ENCODE results near the gene GPC6.

Gene GPC6

GRCh38 chr13:93882086-93882651 lies 655.6 kb downstream of the GPC6 start:
- Histone ChIP-seq H3K4me1 (ENCODE audit: control insufficient read depth, insufficient read depth, low read length) (no peaks in the 10 kb centered on the region; the same call in 1 of the 2 replicates), H3K4me3 (ENCODE audit: low read depth, low read length) (no peak overlapping the region), H3K36me3 (ENCODE audit: control insufficient read depth in 2 of 2, insufficient read depth in 1 of 2, low read length in 2 of 2) (no peaks in the 10 kb centered on the region), H3K9me3 (ENCODE audit: control insufficient read depth, insufficient read depth, low read depth, low read length) (no peaks in the 10 kb centered on the region), H3K27ac (ENCODE audit: extremely low read depth, low read depth, low read length) (no peak overlapping the region)
- ChIA-PET POLR2A (no interaction called here), CTCF (interaction anchor here (0.6 to 0.7 kb wide), 2 partner anchors 12 to 538 kb away, joined by 3 read pairs; no protein-coding TSS in a partner anchor)
- TF ChIP-seq ZBTB48 (tag by site-specific recombination; IDR thresholded peaks at IDR 0.05): 0 out of 2 replicates have a peak, but pooled peaks have one; percentile 23
- TF ChIP-seq ZNF426 (tag by site-specific recombination; IDR thresholded peaks at IDR 0.05): no peak
- 0 out of 2 replicates have a peak, but pooled peaks have one; percentile 50 for TF ChIP-seq ZNF660 (tag by site-specific recombination; IDR thresholded peaks at IDR 0.05)
- TF ChIP-seq ZNF416 (tag by site-specific recombination; IDR thresholded peaks at IDR 0.05): no peak
- TF ChIP-seq, protein P1, sequence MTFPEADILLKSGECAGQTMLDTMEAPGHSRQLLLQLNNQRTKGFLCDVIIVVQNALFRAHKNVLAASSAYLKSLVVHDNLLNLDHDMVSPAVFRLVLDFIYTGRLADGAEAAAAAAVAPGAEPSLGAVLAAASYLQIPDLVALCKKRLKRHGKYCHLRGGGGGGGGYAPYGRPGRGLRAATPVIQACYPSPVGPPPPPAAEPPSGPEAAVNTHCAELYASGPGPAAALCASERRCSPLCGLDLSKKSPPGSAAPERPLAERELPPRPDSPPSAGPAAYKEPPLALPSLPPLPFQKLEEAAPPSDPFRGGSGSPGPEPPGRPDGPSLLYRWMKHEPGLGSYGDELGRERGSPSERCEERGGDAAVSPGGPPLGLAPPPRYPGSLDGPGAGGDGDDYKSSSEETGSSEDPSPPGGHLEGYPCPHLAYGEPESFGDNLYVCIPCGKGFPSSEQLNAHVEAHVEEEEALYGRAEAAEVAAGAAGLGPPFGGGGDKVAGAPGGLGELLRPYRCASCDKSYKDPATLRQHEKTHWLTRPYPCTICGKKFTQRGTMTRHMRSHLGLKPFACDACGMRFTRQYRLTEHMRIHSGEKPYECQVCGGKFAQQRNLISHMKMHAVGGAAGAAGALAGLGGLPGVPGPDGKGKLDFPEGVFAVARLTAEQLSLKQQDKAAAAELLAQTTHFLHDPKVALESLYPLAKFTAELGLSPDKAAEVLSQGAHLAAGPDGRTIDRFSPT (tag by site-specific recombination; IDR thresholded peaks at IDR 0.05): no peak
- no peak for TF ChIP-seq RBAK (tag by site-specific recombination; IDR thresholded peaks at IDR 0.05)
- no peak for TF ChIP-seq ZBTB11 (tag by site-specific recombination; conservative IDR thresholded peaks at IDR 0.05; ENCODE audit: low read depth)
- TF ChIP-seq, protein P2, sequence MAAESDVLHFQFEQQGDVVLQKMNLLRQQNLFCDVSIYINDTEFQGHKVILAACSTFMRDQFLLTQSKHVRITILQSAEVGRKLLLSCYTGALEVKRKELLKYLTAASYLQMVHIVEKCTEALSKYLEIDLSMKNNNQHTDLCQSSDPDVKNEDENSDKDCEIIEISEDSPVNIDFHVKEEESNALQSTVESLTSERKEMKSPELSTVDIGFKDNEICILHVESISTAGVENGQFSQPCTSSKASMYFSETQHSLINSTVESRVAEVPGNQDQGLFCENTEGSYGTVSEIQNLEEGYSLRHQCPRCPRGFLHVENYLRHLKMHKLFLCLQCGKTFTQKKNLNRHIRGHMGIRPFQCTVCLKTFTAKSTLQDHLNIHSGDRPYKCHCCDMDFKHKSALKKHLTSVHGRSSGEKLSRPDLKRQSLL (tag by site-specific recombination; IDR thresholded peaks at IDR 0.05): no peak
- TF ChIP-seq MZF1 (tag by site-specific recombination; IDR thresholded peaks at IDR 0.05; ENCODE audit: borderline replicate concordance): peak; percentile 96; the same call in 1 of the 2 replicates
- TF ChIP-seq, protein P3, sequence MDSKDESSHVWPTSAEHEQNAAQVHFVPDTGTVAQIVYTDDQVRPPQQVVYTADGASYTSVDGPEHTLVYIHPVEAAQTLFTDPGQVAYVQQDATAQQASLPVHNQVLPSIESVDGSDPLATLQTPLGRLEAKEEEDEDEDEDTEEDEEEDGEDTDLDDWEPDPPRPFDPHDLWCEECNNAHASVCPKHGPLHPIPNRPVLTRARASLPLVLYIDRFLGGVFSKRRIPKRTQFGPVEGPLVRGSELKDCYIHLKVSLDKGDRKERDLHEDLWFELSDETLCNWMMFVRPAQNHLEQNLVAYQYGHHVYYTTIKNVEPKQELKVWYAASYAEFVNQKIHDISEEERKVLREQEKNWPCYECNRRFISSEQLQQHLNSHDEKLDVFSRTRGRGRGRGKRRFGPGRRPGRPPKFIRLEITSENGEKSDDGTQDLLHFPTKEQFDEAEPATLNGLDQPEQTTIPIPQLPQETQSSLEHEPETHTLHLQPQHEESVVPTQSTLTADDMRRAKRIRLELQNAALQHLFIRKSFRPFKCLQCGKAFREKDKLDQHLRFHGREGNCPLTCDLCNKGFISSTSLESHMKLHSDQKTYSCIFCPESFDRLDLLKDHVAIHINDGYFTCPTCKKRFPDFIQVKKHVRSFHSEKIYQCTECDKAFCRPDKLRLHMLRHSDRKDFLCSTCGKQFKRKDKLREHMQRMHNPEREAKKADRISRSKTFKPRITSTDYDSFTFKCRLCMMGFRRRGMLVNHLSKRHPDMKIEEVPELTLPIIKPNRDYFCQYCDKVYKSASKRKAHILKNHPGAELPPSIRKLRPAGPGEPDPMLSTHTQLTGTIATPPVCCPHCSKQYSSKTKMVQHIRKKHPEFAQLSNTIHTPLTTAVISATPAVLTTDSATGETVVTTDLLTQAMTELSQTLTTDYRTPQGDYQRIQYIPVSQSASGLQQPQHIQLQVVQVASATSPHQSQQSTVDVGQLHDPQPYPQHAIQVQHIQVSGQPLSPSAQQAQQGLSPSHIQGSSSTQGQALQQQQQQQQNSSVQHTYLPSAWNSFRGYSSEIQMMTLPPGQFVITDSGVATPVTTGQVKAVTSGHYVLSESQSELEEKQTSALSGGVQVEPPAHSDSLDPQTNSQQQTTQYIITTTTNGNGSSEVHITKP (tag by site-specific recombination; IDR thresholded peaks at IDR 0.05): 0 out of 2 replicates have a peak, but pooled peaks have one; percentile 14
- TF ChIP-seq ZNF629 (tag by site-specific recombination; IDR thresholded peaks at IDR 0.05): no peak
- TF ChIP-seq ZNF311 (tag by site-specific recombination; IDR thresholded peaks at IDR 0.05; ENCODE audit: borderline replicate concordance): no peak
- TF ChIP-seq ZNF366 (tag by site-specific recombination; conservative IDR thresholded peaks at IDR 0.05): 0 out of 2 replicates have a peak, but pooled peaks have one; percentile 36
